ACC112 (cell line): Measurements from ENCODE around the gene APOL2.
"Not testable (repeated sequence)": the region's sequence is repeated elsewhere in the genome, so short reads cannot be mapped to it uniquely, and the experiment has no call there.

ENCODE experiments used
- H2AFZ ChIP-seq: fragments of 200-600 bp; sonication (generic); one replicate; pipeline ENCODE4 v1.6.0; 2017; ENCODE audit warnings: antibody characterized with exemption, low read length; ENCODE audit not compliant: unreplicated experiment
- H3K27ac ChIP-seq: fragments of 200-600 bp; sonication (generic); 2 replicates; pipeline ENCODE4 v1.5.1; 2014; ENCODE audit warnings: low read depth, mild to moderate bottlenecking, antibody characterized with exemption, low read length, moderate library complexity
- H3K27me3 ChIP-seq: fragments of 200-600 bp; sonication (generic); 2 replicates; pipeline ENCODE4 v1.6.1; 2014; ENCODE audit warnings: mild to moderate bottlenecking, antibody characterized with exemption, low read length, moderate library complexity, mixed read lengths; ENCODE audit not compliant: insufficient read depth
- H3K36me3 ChIP-seq: fragments of 200-600 bp; sonication (generic); 2 replicates; pipeline ENCODE4 v1.6.1; 2016; ENCODE audit warnings: mild to moderate bottlenecking, antibody characterized with exemption, low read length, moderate library complexity, mixed read lengths; ENCODE audit not compliant: insufficient read depth
- H3K4me1 ChIP-seq: fragments of 200-600 bp; sonication (generic); one replicate; pipeline ENCODE4 v1.6.1; 2016; ENCODE audit warnings: low read length, mixed read lengths; ENCODE audit not compliant: insufficient read depth, unreplicated experiment, control insufficient read depth
- H3K4me3 ChIP-seq: fragments of 200-600 bp; sonication (generic); 2 replicates; pipeline ENCODE4 v1.5.1; 2014; ENCODE audit warnings: mild to moderate bottlenecking, low read depth, low read length
- H3K79me2 ChIP-seq: fragments of 200-600 bp; sonication (generic); one replicate; pipeline ENCODE4 v1.6.0; 2016; ENCODE audit warnings: low read length; ENCODE audit not compliant: control insufficient read depth, unreplicated experiment, insufficient read depth

The APOL2 gene

DNA sequence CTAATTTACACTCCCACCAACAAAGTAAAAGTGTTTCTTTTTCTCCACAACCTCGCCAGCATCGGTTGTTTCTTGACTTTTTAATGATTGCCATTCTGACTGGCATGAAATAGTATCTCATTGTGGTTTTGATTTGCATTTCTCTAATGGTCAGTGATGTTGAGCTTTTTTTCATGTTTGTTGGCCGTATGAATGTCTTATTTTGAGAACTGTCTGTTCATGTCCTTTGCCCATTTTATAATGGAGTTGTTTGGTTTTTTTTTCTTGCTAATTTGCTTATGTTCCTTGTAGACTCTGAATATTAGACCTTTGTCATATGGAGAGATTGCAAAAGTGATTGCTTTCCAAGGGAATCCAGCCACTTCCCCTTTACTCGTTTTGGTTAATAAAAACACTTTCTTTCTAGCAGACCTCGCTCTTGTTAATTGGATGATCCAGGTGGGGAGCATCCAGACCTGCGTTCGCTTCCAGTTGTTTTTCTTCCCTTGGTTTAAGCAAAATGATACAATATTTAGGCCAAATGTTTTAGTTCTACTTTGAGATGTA is 20.6 kb downstream of the APOL2 start:
- H3K36me3 ChIP-seq = no peaks in the 10 kb centered on the region
- peaks cover 6% of the 10 kb centered on the region; the same call in 1 of the 2 replicates for H3K27me3 ChIP-seq
- H3K27ac ChIP-seq = no peak overlapping the region
- H3K79me2 ChIP-seq = no peaks in the 10 kb centered on the region
- no peak overlapping the region for H2AFZ ChIP-seq
- H3K4me3 ChIP-seq = no peak overlapping the region
- peaks cover 8% of the 10 kb centered on the region for H3K4me1 ChIP-seq

DNA sequence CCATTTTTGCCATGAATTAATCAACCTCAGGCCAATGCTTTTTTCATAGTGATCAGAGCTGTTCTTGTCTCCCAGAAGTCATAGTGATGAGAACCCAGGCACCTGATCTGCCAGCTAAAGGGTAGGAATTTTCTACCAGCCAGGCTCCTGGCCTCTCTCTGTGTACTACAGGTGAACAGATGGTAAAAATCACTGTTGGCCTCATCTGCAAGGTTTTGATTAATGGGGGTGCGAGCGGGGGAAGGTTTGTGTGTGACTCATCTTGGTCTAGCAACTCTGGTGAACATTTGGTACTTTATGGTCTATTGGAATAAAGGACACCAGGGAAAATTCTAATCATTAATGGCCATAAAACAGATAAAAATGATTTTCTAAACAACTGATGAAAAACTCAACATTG is 23.3 kb downstream of the APOL2 start:
- no peak overlapping the region for H3K27ac ChIP-seq
- no peaks in the 10 kb centered on the region for H3K79me2 ChIP-seq
- no peaks in the 10 kb centered on the region for H3K36me3 ChIP-seq
- peaks cover 4% of the 10 kb centered on the region for H3K4me1 ChIP-seq
- H3K27me3 ChIP-seq = peaks cover 9% of the 10 kb centered on the region; the same call in 1 of the 2 replicates
- H3K4me3 ChIP-seq = no peak overlapping the region
- H2AFZ ChIP-seq = no peak overlapping the region

DNA sequence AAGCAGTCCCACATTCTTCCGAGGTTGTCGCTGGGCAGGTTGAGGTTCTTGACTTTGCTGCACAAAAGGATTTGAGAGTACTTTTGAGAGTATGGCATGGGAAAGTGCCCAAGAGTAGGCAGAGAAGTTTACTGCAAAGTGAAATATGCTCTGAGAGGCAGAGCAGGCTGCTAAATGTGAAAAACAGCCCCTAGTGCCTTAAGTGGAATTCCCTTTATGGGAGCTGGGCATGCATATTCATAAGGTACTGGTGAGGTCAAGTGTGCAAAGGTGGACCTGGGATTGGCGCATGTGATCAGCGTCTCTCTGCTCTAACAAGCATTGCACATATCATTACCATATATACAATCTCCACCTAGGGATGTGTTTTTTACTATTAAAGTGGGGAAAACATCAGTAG is 25.7 kb downstream of the APOL2 start:
- Histone ChIP-seq H3K27ac (no peak overlapping the region), H3K4me3 (no peak overlapping the region), H2AFZ (no peak overlapping the region), H3K4me1 (no peaks in the 10 kb centered on the region), H3K36me3 (no peaks in the 10 kb centered on the region), H3K79me2 (no peaks in the 10 kb centered on the region), H3K27me3 (peaks cover 14% of the 10 kb centered on the region; the same call in 1 of the 2 replicates)

DNA sequence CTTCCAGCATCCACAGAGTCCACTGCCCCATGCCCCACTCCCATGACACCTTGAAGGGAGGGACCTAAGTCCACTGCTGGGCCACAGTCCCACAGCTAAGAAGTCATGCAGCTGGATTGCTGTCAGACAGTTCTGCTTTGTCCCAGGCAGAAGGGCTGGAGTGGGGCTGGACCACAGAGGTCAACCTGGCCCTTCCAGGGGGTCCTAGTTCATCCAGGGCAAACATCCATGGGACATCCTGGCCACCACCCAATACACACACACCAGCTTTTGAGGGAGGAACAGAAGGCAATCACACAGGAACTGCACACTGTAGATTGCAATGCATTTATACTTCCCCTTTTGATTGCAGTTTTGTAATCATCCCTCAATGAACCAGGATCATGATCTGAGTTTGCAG is 26.4 kb downstream of the APOL2 start:
- no peaks in the 10 kb centered on the region for H3K4me1 ChIP-seq
- H3K4me3 ChIP-seq = no peak overlapping the region
- no peak overlapping the region for H2AFZ ChIP-seq
- H3K27ac ChIP-seq = no peak overlapping the region
- H3K79me2 ChIP-seq = no peaks in the 10 kb centered on the region
- H3K27me3 ChIP-seq = peaks cover 15% of the 10 kb centered on the region; the same call in 1 of the 2 replicates
- no peaks in the 10 kb centered on the region for H3K36me3 ChIP-seq

DNA sequence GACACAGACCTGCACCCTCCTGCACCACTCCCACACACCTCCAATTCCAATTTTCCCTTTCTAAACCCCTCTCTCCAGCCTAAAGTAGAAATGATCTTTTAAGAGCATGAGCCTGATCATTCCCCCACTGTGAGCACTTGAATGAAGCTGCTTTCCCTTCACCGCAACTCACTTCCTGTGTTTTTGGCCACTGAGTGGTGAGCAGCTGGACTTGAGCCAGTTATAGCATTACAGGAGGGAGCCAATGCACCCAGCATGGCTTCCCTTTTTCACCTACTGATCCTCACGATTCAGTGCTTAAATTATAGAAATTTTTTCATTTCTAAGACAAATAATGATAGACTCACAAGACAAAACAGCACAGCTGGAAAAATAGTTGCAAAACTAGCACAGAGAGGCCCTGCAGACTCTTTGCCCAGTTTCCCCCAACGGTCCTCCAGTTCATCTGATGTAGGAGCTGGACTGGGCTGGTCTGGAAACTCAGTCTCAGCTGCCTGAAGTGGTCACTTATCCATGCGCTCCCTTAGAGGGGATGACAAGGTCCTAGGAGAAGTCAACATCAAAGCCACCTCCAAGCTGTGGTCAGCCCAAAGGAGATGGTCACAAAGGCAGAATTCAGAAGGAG is 28.0 kb downstream of the APOL2 start:
- H3K79me2 ChIP-seq = no peaks in the 10 kb centered on the region
- H2AFZ ChIP-seq = no peak overlapping the region
- no peak overlapping the region for H3K4me3 ChIP-seq
- 0 out of 2 replicates have a peak, but pooled peaks cover 15% of the 10 kb centered on the region for H3K27me3 ChIP-seq
- no peak overlapping the region for H3K27ac ChIP-seq
- H3K36me3 ChIP-seq = no peaks in the 10 kb centered on the region
- H3K4me1 ChIP-seq = no peaks in the 10 kb centered on the region

DNA sequence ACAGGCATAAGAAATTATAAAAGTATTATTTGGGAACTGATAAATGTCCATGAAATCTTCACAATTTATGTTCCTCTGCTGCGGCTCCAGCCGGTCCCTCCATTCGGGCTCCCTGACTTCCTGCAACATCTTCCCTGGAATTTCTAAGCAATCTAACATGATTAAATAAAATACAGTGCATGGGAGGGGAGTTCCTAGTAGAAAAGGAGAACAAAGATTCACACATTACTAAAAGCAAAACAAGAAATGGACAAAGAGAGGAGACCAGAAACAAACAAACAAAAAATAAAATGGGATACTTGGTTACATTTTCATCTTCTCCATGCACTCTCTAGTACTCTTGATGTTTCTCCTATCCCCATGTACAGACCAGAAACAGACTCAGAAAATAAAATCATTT is 29.1 kb downstream of the APOL2 start:
- 0 out of 2 replicates have a peak, but pooled peaks cover 9% of the 10 kb centered on the region for H3K27me3 ChIP-seq
- H3K4me3 ChIP-seq = no peak overlapping the region
- no peak overlapping the region for H2AFZ ChIP-seq
- no peaks in the 10 kb centered on the region for H3K36me3 ChIP-seq
- no peak overlapping the region for H3K27ac ChIP-seq
- H3K4me1 ChIP-seq = no peaks in the 10 kb centered on the region
- H3K79me2 ChIP-seq = no peaks in the 10 kb centered on the region

DNA sequence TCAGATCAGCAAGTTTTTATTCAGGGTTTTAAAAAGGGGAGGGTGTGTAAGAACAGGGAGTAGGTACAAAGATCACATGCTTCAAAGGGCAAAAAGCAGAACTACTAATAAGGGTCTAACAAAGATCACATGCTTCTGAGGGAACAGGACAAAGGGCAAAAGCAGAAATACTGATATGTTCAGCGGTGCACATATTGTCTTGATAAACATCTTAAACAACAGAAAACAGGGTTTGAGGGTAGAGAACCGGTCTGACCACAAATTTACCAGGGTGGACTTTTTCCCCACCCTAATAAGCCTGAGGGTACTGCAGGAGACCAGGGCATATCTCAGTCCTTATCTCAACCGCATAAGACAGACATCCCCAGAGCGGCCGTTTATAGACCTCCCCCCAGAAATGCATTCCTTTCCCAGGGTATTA is 29.8 kb downstream of the APOL2 start:
- H3K4me3 ChIP-seq, H3K79me2 ChIP-seq, H3K4me1 ChIP-seq, H3K27me3 ChIP-seq, H2AFZ ChIP-seq, H3K27ac ChIP-seq, H3K36me3 ChIP-seq: not testable (repeated sequence)

DNA sequence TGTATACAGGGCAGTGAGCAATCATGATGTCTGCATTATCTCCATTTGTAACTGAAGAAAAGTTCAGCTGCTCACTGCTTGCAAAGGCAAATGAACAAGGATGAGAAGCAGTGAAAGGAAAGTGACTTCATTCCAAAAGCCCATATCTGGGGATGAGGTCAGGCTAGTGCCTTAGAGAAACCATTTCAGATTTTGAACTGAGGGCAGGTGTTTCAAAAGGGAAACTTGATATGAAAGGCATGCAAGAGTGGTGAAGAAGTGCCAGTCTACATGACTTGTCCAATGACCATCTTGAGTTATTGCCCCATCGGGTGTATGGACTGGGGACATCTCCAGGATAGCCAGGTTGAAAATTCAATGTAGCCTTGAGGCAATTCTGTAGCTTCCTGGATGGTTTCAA is 30.4 kb downstream of the APOL2 start:
- Histone ChIP-seq H3K27me3 (0 out of 2 replicates have a peak, but pooled peaks cover 9% of the 10 kb centered on the region), H3K4me1 (no peaks in the 10 kb centered on the region), H3K79me2 (no peaks in the 10 kb centered on the region), H3K36me3 (no peaks in the 10 kb centered on the region), H3K4me3 (no peak overlapping the region), H3K27ac (no peak overlapping the region), H2AFZ (no peak overlapping the region)

DNA sequence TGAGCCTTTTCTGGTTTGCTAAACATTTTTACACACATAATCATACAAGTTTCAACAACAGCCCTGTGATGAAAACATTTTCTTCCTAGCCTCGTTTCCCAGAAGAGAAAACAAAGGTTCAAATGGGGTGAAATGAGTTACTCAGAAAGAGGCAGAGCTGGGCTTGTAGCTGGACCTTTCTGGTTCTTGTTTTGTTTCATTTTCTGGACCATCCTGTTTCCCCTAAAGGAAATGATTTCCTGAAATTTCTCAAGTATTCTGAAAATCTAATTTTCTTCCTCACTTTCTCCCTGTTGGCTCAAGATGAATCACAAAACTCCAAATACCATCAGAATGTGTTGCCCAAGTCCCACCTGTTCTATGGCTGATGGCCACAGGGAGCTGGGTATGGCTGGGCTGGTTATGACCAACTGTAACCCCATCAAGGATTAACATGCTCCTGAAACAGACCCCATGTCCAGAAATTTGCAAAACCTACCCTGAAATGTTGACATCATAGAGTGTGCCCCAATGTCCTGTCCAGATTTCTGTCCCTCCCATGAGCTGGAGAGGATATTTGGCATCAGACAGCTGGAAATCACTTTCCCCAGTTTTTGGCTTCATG is 31.1 kb downstream of the APOL2 start:
- Histone ChIP-seq H3K4me3 (no peak overlapping the region), H2AFZ (no peak overlapping the region), H3K79me2 (no peaks in the 10 kb centered on the region), H3K27me3 (0 out of 2 replicates have a peak, but pooled peaks cover 8% of the 10 kb centered on the region), H3K36me3 (no peaks in the 10 kb centered on the region), H3K27ac (no peak overlapping the region), H3K4me1 (no peaks in the 10 kb centered on the region)

DNA sequence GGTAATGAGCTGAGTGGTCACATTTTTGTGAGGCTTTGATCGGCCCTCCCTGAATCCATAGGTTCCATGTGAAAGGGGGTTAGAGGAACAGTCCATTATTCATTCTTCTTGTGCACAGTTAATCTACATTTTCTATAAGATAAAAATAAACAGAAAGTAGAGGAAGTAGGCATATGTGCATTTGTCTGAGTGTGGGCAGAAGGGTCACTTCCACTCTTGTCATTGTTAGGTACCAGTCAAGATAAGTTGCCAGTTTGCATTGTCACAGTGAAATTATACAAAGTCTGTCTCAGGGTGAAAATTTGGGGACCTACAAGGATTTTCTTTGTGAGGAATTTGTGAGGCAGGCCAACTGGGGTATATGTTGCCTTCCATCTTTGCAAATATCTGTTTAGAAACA is 33.1 kb downstream of the APOL2 start:
- Histone ChIP-seq H3K79me2 (no peaks in the 10 kb centered on the region), H3K4me3 (no peak overlapping the region), H3K27ac (no peak overlapping the region), H3K4me1 (no peaks in the 10 kb centered on the region), H2AFZ (no peak overlapping the region), H3K27me3 (0 out of 2 replicates have a peak, but pooled peaks cover 6% of the 10 kb centered on the region), H3K36me3 (no peaks in the 10 kb centered on the region)

DNA sequence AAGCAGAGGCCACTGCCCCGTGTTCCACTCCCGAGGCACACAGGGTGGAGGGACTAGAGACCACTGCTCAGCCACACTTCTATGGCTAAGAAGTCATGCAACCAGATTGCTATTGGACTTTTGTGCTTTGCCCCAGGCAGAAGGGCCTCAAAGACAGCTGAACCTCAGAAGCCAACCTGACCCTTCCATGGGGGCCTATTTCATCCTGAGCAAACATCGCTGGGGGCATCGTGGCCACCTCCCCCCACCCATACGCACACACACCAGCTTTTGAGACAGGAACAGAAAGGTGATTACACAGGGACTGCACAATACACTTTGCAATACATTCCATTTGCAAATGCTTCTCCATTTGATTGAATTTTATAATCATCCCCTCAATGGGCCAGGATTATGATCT is 33.8 kb downstream of the APOL2 start:
- not testable (repeated sequence) for H3K36me3 ChIP-seq, H3K79me2 ChIP-seq, H2AFZ ChIP-seq, H3K27ac ChIP-seq, H3K4me1 ChIP-seq, H3K4me3 ChIP-seq, H3K27me3 ChIP-seq
